ENCODE data around the gene EIPR1.
"Not testable (repeated sequence)": the region's sequence is repeated elsewhere in the genome, so short reads cannot be mapped to it uniquely, and the experiment has no call there.

The EIPR1 gene

DNA sequence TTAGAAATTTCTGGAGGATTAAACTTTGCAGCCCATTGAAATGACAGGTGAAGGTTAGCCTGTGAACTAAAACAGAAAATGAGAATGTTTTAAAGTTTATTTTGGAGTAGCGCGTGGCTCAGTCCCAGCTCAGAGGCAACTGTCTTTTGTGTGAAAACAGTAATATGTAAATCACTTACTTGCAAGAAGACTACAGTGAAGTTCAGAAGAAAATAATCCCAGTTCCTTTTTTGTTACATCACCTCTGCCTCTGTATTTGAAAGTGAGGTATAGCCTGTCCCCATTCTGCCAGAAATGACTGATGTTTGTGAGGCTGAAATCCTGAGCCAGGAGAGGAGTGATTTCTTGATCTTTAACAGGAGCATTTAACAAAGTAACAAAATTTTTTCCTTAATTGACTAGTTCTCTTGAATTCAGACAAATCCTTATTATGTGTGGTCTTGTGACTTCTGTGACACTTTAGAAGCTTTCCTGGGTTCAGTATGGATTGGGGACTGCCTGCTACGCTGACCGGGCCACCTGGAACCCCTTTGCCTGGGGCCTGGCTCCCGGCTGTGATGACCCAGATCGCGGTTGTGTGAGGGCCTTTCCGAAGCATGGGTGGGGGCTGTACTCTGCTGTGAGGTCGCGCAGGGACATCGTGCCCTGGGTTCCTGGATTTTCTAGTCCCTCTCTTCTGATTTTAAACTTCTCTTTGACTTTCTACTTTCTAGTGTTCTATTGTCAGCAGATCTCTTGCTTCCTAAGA is 26.1 kb upstream of the EIPR1 start:
- DNase-seq (ENCODE audit: low read depth): no peak

DNA sequence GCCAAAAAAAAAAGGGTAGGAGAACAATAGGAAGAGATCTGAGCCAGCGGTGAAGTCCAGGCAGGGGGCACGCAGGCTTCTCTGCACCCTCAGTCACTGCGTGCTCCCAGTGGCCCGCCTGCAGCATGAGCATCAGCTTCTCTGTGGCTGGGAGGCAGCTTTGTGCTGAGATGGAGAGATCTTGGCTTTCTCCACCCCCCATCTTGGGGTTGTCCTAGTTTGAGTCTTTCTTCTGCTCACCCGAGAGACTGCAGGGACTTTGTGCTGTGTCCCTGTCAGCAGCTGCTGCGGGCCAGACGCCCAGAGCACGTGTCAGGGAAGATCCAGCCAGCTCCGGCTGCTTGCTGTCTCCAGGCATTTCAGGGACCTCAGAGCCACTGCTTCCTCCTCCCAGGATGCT is 22.2 kb upstream of the EIPR1 start:
- no peak for DNase-seq (ENCODE audit: low read depth)

DNA sequence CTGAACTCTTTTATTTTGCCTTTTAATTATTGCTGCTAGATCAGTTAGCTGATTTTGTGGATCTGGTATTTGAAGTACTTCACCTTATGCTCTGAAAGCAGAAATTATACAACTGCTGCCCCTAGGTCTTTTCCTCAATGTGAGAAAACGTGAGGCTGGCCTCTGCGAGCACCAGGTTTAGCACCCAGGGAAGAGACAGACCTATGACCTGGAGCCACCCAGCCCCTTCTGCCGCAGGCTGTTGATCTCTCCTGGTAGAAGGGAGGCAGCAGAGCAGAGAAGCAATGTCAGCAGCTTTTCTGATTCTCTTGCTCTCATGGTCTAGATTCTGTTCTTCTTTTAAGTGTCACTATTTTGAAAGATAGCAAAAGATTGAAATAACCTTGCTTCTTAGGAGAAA is 21.8 kb upstream of the EIPR1 start:
- DNase-seq (ENCODE audit: low read depth): no peak

DNA sequence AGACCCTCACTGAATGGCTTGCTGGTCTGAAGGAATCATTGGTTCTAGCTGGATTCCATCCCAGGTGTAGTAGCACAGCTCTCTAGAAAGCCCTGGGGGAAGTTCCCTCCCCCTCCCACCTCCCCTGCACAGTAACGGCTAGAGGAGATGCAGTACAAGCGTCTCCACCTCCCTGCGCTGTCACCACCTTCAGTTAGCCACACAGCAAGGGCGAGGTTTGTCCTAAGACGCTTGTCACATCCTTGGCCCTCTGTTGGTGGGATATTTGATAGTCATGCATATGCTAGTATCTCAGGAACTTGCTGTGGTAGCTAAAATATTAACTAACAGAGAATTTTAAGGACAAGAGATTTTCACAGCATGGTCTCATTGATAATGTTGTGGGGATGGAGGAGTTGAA is 21.2 kb upstream of the EIPR1 start:
- no peak for DNase-seq (ENCODE audit: low read depth)

DNA sequence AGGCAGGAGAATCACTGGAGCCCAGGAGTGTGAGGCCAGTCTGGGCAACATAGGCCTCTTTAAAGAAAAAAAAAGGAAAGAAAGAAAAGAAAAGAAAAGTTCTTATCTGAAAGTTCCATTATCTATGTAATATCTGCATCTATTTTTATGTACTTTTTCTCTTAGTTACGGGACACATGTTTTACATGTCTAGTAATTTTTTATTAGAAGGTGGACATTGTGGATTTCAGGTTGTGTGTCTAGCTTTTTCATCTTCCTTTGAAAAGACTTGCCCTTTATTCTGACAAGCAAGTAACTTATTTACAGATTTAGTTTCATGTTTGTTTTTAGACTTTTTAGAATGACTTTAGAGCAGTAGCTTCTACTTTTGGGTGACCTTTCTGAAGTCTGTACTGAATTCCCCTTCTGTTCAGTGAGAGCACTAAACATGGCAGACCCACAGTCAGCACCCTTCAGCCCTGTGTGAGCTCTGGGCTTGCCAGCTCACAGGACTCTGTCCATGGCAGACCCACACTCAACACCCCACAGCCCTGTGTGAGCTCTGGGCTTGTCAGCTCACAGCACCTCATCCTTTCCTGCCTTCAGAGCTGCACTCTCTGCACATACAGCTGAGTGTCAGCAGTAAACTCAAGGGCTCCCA is 19.4 kb upstream of the EIPR1 start:
- DNase-seq (ENCODE audit: low read depth): no peak

DNA sequence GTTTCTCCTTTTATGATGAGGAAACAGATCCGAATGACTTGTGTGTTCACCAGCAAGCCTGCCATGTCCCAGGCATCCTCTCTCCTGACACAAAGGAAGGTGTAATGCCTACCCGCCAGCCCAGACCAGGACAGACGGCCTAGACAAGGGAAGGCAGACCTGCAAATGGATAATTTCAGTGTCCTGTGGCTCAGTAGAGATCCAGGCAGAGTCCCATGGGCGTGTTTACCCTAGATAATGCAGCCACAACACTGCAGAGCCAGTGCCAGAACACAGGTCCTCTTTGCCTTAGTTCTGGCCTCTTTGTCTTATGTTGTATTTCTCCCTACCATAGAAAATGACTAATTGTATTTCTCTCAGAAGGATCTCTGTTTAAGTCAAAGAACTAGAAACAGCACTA is 14.6 kb upstream of the EIPR1 start:
- no peak for DNase-seq (ENCODE audit: low read depth)

DNA sequence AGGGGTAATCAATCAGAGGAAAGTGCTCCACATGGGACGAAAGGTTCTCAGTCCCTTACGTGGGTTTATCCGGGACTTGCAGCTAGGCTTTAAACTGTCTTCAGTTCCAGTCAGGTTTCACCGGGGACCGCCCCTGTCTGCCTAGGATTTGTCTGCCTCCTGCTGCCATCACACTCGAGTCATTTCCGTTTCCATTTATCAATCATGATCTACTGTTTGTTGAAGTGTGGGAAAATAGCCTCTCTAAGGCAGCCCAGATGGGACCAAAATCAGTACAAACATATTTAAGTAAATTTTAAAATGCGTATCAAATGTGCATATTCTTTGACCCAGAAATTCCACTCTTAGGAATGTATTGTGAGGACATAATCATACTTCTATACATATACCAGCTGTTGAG is 12.4 kb upstream of the EIPR1 start:
- DNase-seq (ENCODE audit: low read depth): no peak

DNA sequence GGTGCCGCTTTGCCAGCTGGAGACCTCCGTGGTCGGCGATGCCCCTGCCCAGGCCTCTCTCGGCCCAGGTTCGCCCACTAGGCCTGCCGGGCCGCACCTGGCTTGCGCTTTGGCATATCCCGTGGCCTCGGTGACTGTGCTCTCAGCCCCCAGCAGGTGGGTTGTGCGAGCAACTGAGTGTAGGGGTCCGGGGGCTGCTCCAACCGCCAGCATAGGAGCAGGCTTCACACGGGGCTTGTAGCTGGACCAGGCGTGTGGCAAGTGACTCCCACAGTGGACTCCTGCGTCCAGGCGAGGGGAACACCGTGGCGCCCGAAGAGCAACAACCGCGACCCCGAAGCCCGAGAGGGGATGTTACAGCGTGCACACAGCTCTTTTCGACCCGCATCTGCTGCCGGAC is 11.6 kb upstream of the EIPR1 start:
- DNase-seq (ENCODE audit: low read depth): no peak

DNA sequence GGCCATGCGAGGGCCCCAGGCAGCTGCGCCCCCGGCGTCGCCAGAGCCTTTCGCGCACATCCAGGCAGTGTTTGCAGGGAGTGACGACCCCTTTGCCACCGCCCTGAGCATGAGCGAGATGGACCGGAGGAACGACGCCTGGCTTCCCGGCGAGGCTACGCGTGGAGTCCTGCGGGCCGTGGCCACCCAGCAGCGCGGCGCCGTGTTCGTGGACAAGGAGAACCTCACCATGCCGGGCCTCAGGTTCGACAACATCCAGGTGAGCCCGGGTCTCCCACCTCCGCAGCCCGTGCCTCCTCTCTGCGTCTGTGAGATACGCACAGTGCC is 10.8 kb upstream of the EIPR1 start:
- DNase-seq (ENCODE audit: low read depth): no peak

DNA sequence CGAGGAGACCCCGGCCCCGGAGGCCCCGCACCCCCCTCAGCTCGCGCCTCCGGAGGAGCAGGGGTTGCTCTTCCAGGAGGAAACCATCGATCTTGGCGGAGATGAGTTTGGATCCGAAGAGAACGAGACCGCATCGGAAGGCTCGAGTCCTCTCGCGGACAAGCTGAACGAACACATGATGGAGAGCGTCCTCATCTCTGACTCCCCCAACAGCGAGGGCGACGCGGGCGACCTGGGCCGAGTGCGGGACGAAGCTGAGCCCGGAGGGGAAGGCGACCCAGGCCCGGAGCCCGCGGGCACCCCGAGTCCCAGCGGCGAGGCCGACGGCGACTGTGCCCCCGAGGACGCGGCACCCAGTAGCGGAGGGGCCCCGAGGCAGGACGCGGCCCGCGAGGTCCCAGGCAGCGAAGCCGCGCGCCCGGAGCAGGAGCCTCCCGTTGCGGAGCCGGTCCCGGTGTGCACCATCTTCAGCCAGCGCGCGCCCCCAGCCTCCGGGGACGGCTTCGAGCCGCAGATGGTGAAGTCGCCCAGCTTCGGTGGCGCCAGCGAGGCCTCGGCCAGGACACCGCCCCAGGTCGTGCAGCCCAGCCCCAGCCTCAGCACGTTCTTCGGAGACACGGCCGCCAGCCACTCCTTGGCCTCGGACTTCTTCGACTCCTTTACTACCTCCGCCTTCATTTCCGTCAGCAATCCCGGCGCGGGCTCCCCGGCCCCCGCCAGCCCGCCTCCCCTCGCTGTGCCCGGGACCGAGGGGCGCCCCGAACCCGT is 10.2 kb upstream of the EIPR1 start:
- DNase-seq (ENCODE audit: low read depth): no peak

DNA sequence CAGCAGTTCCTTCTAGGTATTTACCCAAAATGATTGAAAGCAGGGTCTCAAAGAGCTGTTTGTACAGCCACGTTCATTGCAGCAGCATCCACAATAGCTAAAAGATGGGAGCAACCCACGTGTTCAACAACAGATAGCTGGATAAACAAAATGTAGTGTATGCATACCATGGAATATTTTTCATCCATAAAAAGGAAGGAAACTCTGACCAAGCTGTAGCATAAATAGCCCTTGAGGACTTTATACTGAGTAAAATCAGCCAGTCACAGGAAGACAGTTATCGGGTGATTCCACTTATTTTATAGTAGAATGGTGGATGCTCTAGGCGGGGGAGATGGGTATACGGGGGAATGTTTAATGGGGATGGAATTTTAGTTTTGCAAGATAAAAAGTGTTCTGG is 9.4 kb upstream of the EIPR1 start:
- no peak for DNase-seq (ENCODE audit: low read depth)

DNA sequence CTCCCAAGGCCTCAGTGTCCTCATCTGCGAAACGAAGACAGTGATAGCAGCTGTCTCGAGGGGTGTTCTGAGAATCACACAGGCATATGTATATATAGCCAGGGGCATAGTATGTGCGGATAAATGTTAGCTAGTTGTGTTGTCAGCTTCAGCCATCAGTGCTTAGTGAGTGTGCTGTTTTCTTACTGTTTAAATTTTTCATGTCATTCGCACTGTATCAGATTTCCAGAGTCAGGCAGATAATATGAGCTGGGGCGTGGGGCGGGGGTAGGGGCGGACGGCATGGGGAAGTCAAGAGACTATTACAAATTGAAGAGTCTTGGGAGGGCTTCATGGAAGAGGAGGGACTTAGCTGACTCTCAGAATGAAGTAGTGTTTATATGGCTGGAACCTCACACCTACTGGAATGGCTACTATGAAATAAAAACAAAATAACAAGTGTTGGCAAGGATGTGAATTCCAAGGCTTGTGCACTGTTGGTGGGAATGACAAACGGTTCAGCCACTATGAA is 8.9 kb upstream of the EIPR1 start:
- DNase-seq (ENCODE audit: low read depth): no peak

DNA sequence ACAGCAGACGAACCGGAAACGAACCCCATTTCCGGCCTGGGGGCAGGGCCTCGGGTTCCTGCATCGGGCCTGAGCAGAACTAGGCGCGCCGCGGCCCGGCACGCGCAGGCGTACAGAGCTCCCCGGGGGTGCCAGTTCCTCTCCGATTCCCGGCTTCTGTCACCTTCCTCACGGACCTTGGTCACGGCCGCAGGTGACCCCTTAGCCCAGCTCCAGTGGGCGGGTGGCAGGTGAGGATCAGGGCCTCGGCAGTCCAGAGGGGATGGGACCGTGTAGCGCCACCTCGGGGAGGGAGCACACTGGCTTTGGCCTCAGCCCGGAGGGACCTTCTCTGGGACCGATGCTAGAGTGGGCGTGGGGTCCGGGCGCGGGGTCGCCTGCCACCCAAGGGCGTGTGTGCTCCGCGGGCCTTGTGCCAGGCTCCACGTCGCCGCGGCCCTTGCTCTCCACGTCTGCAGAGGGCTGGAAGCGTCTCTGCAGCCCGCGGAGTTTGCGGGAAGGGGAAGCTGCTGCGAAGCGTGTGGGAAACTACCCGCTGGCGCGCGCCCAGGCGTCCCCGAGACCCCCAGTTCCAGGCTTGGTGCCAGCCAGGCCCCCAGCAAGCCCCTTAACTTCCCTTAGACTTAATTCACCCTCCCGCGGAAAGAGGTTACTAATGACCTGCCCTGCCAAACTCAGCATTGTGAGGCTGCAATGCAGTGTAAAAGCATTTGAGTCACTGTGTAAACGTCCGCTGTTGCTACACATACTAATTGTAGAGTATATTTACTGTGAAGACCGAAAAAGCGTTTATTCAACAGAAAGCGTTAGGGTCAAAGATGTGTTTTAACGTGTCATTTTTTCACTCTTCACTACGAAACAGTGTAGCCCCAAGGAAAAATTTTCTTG is 2.3 kb upstream of the EIPR1 start, which contains the start of gene TRAPPC12:
TRAPPC12 (plus strand) TSS at position 48 of the 888 bp plus-strand sequence. CDS start 7,930 bp downstream, outside the sequence.
- DNase-seq (ENCODE audit: low read depth): peak; percentile 74

DNA sequence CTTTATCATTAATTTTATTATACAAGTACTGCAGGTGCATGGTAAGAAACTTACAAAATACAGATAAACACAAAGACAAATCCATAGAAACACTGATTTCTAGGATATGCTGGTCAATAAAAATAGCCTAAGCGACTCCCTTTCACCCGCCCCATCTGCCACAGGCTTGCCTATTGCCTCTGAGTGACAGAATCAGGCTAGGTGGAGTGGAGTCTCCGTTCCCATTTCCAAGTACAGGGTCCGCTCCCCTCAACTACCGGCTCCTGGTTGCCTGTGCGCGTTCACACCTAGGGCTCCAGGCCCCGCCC is 1.7 kb upstream of the EIPR1 start:
- no peak for DNase-seq (ENCODE audit: low read depth)

DNA sequence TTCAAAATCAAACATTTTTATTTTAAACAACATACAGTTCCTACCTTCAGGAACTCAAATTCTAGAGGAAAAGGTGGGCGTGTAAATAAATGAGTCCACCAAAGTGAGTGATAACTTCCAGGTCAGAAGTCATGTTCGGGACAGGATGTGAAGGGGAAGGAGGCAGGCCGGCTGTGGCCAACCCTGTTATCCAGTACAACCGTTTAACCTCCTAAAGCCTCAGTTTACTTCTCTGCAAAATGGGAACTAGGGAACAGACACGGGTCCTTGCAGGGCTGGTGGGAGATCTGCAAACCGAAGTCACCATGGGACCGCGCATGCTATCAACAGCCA is 373 bp downstream of the EIPR1 start:
- DNase-seq (ENCODE audit: low read depth): peak; percentile 30

DNA sequence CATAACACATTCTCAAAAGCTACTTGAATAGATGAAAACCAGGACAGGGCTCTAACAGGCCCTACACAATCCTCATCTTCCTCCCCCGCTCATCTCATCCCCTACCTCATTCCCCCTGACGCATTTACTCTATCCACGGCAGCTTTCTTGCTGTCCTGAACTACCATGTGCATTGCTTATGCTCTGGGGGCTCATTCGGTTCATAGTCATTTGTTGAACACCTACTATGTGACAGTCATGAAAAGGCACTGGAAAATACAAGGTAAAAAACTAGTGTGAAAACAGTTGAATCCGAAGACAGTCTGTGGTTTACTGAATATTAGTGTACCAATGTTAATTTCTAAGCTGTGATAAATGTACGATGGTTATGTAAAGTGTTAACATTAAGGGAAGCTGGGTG is 797 bp downstream of the EIPR1 start:
- no peak for DNase-seq (ENCODE audit: low read depth)

DNA sequence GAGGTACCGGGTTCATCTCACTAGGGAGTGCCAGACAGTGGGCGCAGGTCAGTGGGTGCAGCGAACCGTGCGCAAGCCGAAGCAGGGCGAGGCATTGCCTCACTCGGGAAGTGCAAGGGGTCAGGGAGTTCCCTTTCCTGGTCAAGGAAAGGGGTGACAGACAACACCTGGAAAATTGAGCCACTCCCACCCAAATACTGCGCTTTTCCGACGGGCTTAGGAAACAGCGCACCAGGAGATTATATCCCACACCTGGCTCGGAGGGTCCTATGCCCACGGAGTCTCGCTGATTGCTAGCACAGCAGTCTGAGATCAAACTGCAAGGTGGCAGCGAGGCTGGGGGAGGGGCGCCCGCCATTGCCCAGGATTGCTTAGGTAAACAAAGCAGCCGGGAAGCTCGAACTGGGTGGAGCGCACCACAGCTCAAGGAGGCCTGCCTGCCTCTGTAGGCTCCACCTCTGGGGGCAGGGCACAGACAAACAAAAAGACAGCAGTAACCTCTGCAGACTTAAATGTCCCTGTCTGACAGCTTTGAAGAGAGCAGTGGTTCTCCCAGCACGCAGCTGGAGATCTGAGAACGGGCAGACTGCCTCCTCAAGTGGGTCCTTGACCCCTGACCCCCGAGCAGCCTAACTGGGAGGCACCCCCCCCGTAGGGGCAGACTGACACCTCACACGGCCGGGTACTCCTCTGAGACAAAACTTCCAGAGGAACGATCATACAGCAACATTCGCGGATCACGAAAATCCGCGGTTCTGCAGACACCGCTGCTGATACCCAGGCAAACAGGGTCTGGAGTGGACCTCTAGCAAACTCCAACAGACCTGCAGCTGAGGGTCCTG is 8.1 kb downstream of the EIPR1 start:
- DNase-seq (ENCODE audit: low read depth): not testable (repeated sequence)

DNA sequence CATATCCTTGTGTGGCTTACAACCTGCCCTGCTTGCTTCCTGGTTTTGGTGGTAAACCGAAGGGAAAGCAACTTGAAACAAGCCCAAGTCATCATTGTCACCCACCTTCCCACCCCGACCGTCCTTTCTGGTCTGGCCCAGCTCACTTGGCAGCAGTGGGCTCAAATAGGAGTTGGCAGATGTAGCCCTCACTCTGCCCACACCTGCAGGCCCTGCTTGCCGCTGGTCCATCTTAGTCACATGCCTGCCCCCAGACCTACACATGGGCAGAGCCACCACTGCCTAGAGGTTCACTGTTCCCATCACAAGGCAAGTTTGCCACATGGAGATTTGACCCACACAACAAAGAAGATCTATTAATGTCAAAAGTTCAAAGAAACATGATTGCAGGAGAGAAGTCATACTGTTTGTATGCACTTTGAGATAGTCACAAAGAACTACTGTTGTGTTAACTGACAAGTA is 9.3 kb downstream of the EIPR1 start:
- DNase-seq (ENCODE audit: low read depth): no peak

DNA sequence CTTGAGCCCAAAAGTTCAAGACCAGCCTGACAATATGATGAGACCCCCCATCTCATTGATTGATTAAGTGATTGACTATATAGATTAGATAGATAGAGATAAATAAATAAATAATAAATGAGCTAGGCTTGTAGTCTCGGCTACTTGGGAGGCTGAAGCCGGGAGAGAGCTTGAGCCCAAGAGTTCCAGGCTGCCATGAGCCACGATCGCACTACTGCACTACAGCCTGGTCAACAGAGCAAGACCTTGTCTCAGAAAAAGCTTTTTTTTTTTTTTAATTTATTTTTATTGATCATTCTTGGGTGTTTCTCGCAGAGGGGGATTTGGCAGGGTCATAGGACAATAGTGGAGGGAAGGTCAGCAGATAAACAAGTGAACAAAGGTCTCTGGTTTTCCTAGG is 12.4 kb downstream of the EIPR1 start:
- DNase-seq (ENCODE audit: low read depth): no peak

DNA sequence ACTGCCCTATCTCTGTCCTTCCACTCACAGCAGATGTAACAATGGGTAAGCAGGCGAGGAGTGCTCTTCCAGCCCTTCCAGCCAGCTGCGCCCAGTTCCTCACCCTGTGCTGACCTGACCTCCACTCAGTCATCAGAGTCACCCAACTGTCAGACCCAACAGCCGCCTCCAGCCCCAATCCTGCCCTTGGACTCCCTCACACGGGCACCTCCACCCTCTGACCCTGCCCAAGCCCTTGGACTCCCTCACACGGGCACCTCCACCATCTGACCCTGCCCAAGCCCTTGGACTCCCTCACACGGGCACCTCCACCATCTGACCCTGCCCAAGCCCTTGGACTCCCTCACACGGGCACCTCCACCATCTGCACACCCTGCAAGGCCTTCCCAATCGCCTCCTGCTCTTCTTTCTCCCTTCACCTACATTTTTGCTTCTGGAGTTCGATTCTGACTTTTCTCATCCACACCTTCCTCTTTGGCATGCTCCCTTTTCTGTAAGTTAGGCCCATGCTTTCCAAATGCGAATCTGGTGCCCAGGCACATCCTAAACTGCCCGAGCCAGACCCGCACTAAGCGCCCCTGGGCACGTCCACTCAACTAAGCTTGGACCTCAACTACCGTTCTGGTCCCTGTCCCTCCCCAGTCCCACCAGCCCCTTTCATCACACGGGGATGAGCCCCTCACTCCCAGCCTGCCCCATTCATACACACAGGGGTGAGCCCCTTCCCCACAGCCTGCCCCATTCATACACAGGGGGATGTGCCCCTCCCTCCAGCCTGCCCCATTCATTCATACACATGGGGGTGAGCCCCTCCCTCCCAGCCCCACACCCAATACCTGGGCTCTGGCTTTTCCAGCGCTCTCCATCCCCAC is 15.9 kb downstream of the EIPR1 start:
- DNase-seq (ENCODE audit: low read depth): no peak

Data from stromal cell of bone marrow (primary cell).